ENCODE results near the gene ZNF714.

- TF ChIP-seq POLR2A (IDR thresholded peaks at IDR 0.05; ENCODE audit: borderline replicate concordance, extremely low read depth, insufficient read depth, insufficient read length): no peak
- TF ChIP-seq JUND (IDR thresholded peaks at IDR 0.05): no peak
Observed at GRCh38 chr19:21158523-21159135, 76.6 kb downstream of the ZNF714 start.

Data from HCT116 (cell line).